COLO829 (cell line): Measurements from ENCODE around the gene RABL2A.
"Not testable (repeated sequence)": the region's sequence is repeated elsewhere in the genome, so short reads cannot be mapped to it uniquely, and the experiment has no call there.

Experiments used
- DNase-seq: peaks from one replicate; pipeline ENCODE4 v3.0.0; 2012; ENCODE audit warnings: low spot score

RABL2A gene

DNA sequence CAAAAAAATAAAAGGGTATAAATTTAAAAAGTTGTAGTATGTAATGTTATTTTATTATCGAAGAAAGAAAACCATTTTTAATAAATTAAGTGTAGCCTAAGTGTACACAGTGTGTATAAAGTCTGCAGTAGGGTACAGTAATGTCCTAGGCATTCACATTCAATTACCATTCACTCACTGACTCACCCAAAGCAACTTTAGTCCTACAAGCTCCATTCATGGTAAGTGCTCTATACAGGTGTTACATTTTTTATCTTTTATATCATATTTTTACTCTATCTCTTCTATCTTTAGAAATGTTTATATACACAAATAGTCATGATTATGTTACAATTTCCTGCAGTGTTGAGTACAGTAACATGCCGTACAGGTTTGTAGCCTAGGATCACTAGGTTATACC, 59.5 kb downstream of the RABL2A start:
- DNase-seq = no peak

DNA sequence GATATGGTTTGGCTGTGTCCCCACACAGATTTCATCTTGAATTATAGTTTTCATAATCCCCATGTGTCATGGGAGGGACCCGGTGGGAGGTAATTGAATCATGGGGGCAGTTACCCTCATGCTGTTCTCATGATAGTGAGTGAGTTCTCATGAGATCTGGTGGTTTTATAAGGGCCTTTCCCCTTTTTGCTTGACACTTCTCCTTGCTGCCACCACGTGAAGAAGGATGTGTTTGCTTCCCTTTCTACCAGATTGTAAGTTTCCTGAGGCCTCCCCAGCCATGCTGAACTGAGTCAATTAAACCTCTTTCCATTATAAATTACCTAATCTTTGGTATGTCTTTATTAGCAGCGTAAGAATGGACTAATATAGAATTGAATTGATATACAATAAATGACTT, 63.8 kb downstream of the RABL2A start:
- DNase-seq = not testable (repeated sequence)
